H1 (cell line): ENCODE results near the gene SMPDL3B. TPM values are rescaled to one million over a fixed set of nuclear protein-coding genes. Genes with fewer than 3 reads are reported as not detected.

Experiments used
- CHD7 ChIP-seq: fragments of 300-600 bp; sonication (generic); IDR thresholded peaks from 2 replicates; pipeline ENCODE4 v1.7.1; 2012; ENCODE audit warnings: low read length, moderate library complexity, mild to moderate bottlenecking, inconsistent platforms; ENCODE audit not compliant: insufficient replicate concordance
- EZH2 ChIP-seq: fragments of 200-600 bp; sonication (generic); IDR thresholded peaks from 2 replicates; pipeline ENCODE4 v1.7.1; 2012; ENCODE audit warnings: low read depth, mild to moderate bottlenecking, moderate library complexity, low read length, inconsistent platforms; ENCODE audit not compliant: severe bottlenecking
- SRF ChIP-seq: IDR thresholded peaks from 2 replicates; pipeline ENCODE4 v1.6.1; 2011; ENCODE audit warnings: mild to moderate bottlenecking, low read depth, low read length, moderate library complexity
- TCF12 ChIP-seq: IDR thresholded peaks from 2 replicates; pipeline ENCODE4 v1.6.1; 2011; ENCODE audit warnings: low read depth, mild to moderate bottlenecking, low read length
- polyA plus RNA-seq, 7 experiments: library from polyadenylated mRNA; depleted of rRNA in 3 of 7; stranded (reverse) in 5 of 7; unstranded in 2 of 7; fragments of >200 nt in 5 of 7; fragments of 200-250 nt in 2 of 7; gene quantifications; 1 replicate in 5 of 7; 2 replicates in 1 of 7; 4 replicates in 1 of 7; pipeline versions ENCODE4 v1.2.1 to v1.2.3, GENCODE V29; 2011 to 2013; ENCODE audit warnings: missing spikeins in 2 of 7, mixed read lengths in 2 of 7
- total RNA-seq: library from RNA; stranded (reverse); fragmentation: NEBNext Ultra II Directional; extraction: Animal tissue kit (Norgen Biotek cat#: 25700); gene quantifications from 2 replicates; pipeline ENCODE4 v1.2.1, GENCODE V29; 2021

The SMPDL3B gene
- total and polyA plus RNA-seq, 2 of the 8 experiments (the other 6 are each of a cell fraction or from before 2014, with no cell fraction given), result 54.7 to 143 TPM

- TF ChIP-seq EZH2, result no peak
- no peak for TF ChIP-seq TCF12
- TF ChIP-seq CHD7, result no peak
- no peak for TF ChIP-seq SRF
- TF ChIP-seq, all 59 proteins: peak for 0
These were observed 17.3 kb downstream of the SMPDL3B start (continued) for GRCh38 chr1:27952147-27952546.
